ENCODE data around the gene LSM14B. TPM values are rescaled to one million over a fixed set of nuclear protein-coding genes. Genes with fewer than 3 reads are reported as not detected.
"Not testable (repeated sequence)": the region's sequence is repeated elsewhere in the genome, so short reads cannot be mapped to it uniquely, and the experiment has no call there.

LSM14B gene
- total RNA-seq, 1 donor from 2014 or later: 93.7 TPM

GRCh38 chr20:62112368-62112767, 9.9 kb upstream of the LSM14B start:
- DNase-seq (ENCODE audit: low read depth): no peak

GRCh38 chr20:62114894-62115293, 7.4 kb upstream of the LSM14B start:
- DNase-seq (ENCODE audit: low read depth): no peak

GRCh38 chr20:62115800-62116407, 6.4 kb upstream of the LSM14B start:
- not testable (repeated sequence) for DNase-seq (ENCODE audit: low read depth)

- no peak for DNase-seq (ENCODE audit: low read depth)
Observed at GRCh38 chr20:62116558-62117361, 5.5 kb upstream of the LSM14B start.

- DNase-seq (ENCODE audit: low read depth): no peak
Observed at GRCh38 chr20:62117362-62117646, 5.0 kb upstream of the LSM14B start.

- no peak for DNase-seq (ENCODE audit: low read depth)
Observed at GRCh38 chr20:62117658-62118057, 4.6 kb upstream of the LSM14B start.

- DNase-seq (ENCODE audit: low read depth): no peak
Observed at GRCh38 chr20:62118113-62119043, 3.9 kb upstream of the LSM14B start.

- peak; percentile 92 for DNase-seq (ENCODE audit: low read depth)
Observed at GRCh38 chr20:62119115-62119514, 3.2 kb upstream of the LSM14B start.

- DNase-seq (ENCODE audit: low read depth): peak; percentile 92
Observed at GRCh38 chr20:62119591-62120364, 2.5 kb upstream of the LSM14B start.

- DNase-seq (ENCODE audit: low read depth): no peak
Observed at GRCh38 chr20:62120365-62120762, 1.9 kb upstream of the LSM14B start.

GRCh38 chr20:62120990-62121775, 1.1 kb upstream of the LSM14B start:
- peak; percentile 94 for DNase-seq (ENCODE audit: low read depth)

GRCh38 chr20:62122654-62123449, 577 bp downstream of the LSM14B start:
- DNase-seq (ENCODE audit: low read depth): peak; percentile 74

- no peak for DNase-seq (ENCODE audit: low read depth)
Observed at GRCh38 chr20:62123450-62124118, 1.3 kb downstream of the LSM14B start.

- no peak for DNase-seq (ENCODE audit: low read depth)
Observed at GRCh38 chr20:62126141-62126540, 3.9 kb downstream of the LSM14B start.

GRCh38 chr20:62127799-62128198, 5.5 kb downstream of the LSM14B start:
- no peak for DNase-seq (ENCODE audit: low read depth)

- no peak for DNase-seq (ENCODE audit: low read depth)
Observed at GRCh38 chr20:62128502-62128901, 6.2 kb downstream of the LSM14B start.

- no peak for DNase-seq (ENCODE audit: low read depth)
Observed at GRCh38 chr20:62129731-62130531, 7.7 kb downstream of the LSM14B start.
